GM21576 (cell line): ENCODE data around the gene NEURL3.

Experiments
- ATAC-seq: cut with Tn5 transposase; IDR thresholded peaks from one replicate; pipeline ENCODE4 v1.9.1; 2021; ENCODE audit warnings: mild to moderate bottlenecking, moderate library complexity; ENCODE audit not compliant: unreplicated experiment

Gene NEURL3

GRCh38 chr2:96540136-96540535 lies 35.0 kb upstream of the NEURL3 start:
- ATAC-seq, result no peak

- no peak for ATAC-seq
Observed at GRCh38 chr2:96539215-96539920, 34.2 kb upstream of the NEURL3 start.

- no peak for ATAC-seq
Observed at GRCh38 chr2:96538487-96539214, 33.5 kb upstream of the NEURL3 start.

- ATAC-seq, result no peak
Observed at GRCh38 chr2:96537734-96538486, 32.8 kb upstream of the NEURL3 start.

- ATAC-seq, result peak; percentile 46
Observed at GRCh38 chr2:96537066-96537733, 32.0 kb upstream of the NEURL3 start.

GRCh38 chr2:96536445-96537065 lies 31.4 kb upstream of the NEURL3 start, which contains the start of gene ARID5A:
TSS of gene ARID5A (plus strand) at chr2:96536752. CDS start at chr2:96536827, 75 bp downstream.
- ATAC-seq, result peak; percentile 50

GRCh38 chr2:96535331-96535730 lies 30.2 kb upstream of the NEURL3 start:
- no peak for ATAC-seq

- no peak for ATAC-seq
Observed at GRCh38 chr2:96534701-96535181, 29.6 kb upstream of the NEURL3 start.

GRCh38 chr2:96534141-96534540 lies 29.0 kb upstream of the NEURL3 start:
- ATAC-seq, result no peak

- no peak for ATAC-seq
Observed at GRCh38 chr2:96533292-96534073, 28.3 kb upstream of the NEURL3 start.

GRCh38 chr2:96532641-96533291 lies 27.6 kb upstream of the NEURL3 start:
- no peak for ATAC-seq

- ATAC-seq, result no peak
Observed at GRCh38 chr2:96531872-96532505, 26.8 kb upstream of the NEURL3 start.

GRCh38 chr2:96531366-96531765 lies 26.2 kb upstream of the NEURL3 start:
- ATAC-seq, result no peak

- no peak for ATAC-seq
Observed at GRCh38 chr2:96530474-96531357, 25.6 kb upstream of the NEURL3 start.

GRCh38 chr2:96530144-96530430 lies 24.9 kb upstream of the NEURL3 start:
- no peak for ATAC-seq

- no peak for ATAC-seq
Observed at GRCh38 chr2:96529376-96530143, 24.4 kb upstream of the NEURL3 start.

GRCh38 chr2:96528700-96529375 lies 23.7 kb upstream of the NEURL3 start:
- no peak for ATAC-seq
